GM19438 (cell line): Measurements from ENCODE around the gene ALG9.

Experiments
- ATAC-seq: cut with Tn5 transposase; IDR thresholded peaks from one replicate; pipeline ENCODE4 v1.9.1; 2021; ENCODE audit warnings: low read depth; ENCODE audit not compliant: unreplicated experiment

The ALG9 gene, protein sequence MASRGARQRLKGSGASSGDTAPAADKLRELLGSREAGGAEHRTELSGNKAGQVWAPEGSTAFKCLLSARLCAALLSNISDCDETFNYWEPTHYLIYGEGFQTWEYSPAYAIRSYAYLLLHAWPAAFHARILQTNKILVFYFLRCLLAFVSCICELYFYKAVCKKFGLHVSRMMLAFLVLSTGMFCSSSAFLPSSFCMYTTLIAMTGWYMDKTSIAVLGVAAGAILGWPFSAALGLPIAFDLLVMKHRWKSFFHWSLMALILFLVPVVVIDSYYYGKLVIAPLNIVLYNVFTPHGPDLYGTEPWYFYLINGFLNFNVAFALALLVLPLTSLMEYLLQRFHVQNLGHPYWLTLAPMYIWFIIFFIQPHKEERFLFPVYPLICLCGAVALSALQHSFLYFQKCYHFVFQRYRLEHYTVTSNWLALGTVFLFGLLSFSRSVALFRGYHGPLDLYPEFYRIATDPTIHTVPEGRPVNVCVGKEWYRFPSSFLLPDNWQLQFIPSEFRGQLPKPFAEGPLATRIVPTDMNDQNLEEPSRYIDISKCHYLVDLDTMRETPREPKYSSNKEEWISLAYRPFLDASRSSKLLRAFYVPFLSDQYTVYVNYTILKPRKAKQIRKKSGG

DNA sequence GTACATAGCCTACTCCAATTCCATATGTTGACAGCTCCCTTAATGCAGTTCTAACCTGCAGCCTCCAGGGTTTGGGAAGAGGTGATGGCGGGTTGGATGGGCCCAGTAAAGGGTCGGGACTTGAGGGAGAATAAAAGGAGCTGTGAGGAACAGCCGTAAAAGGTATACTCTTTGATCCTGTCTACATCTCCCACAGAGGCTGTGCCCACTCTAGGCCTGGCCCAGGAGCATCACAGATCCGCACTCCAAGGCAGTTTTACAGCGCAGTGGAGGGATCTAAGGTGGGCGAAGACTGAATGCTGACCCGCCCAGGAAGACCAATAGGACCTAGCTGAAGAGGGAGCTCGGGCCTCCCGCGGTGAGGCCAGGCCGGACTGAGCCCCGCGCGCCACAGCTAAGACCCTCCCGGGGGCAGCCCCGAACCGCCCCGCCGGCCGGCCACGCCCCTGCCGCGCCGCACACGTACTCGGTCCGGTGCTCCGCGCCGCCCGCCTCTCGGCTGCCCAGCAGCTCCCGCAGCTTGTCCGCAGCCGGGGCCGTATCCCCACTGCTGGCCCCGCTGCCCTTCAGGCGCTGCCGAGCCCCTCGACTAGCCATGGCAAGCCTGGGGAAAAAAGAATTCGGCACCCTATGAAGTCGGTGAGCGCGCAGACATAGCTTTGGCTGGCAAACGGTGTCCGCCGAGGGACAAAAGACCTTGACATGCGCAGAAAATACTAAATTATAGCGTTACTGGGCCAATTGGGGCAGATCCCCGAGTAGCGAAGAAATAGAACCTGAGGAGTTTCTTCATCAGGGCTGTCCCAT, at the start of gene ALG9:
Gene ALG9 (minus strand): TSS at position 696 of the 807 bp plus-strand sequence. CDS start 99 bp downstream, at position 597.
- ATAC-seq = peak; percentile 89

DNA sequence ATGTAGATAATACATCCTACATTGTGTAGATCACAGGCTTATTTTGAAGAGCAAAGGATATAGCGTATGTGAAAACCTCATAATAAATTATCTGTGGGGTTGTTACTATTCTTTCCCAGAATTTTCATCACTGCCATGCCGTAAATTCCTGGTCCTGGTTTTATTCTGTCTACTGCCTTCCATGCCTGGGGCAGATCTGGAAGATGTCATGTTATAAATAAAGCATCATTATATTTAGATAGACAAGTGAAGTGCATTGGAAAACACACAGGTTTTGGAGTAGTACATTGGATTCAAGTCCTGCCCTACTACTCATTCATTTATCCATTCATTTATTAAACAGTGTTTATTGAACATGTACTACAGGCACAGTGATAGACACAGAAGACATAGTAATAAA, 49.5 kb upstream of the ALG9 start:
- ATAC-seq = no peak

DNA sequence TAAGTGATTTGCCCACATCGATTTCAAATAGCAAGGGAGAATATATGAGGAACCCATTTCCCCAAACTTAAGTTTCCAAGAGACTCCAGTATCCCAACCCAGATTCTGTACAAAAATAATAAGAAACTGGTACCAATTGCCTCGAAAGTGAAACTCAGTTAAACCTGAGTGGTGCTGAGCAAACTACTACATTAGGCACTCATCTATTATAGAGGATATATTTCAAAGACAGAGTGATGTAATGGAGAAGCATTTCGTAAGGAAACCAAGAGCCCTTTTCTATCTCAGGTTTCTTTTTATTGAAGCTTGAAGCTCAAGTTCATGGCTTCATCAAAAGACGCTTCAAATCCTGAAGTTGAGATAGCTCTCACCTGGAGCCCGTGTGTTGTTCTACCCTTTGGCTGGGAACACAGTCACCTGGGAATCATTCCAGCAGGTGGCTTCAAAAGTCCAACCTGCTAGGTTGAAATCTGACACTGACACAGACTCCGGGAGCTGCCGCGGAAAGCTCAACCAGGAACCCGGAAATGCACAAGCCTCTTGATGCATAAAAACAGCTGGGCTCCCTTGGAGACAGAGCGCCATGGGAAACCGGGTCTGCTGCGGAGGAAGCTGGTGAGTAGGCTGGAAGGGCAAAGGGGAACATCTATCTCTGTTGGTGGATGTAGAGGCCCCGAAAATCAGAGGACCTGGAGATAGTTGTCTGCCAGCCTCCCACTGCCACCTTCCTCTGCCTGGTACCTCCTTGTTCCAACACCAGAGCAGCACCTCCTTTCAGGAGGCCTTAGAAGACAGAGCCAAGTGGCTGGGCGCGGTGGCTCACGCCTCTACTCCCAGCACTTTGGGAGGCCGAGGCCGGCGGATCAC, 47.2 kb upstream of the ALG9 start, which contains the start of gene C11orf52:
Gene C11orf52 (plus strand): TSS at position 524 of the 867 bp plus-strand sequence. CDS start 60 bp downstream, at position 584.
- ATAC-seq = no peak

DNA sequence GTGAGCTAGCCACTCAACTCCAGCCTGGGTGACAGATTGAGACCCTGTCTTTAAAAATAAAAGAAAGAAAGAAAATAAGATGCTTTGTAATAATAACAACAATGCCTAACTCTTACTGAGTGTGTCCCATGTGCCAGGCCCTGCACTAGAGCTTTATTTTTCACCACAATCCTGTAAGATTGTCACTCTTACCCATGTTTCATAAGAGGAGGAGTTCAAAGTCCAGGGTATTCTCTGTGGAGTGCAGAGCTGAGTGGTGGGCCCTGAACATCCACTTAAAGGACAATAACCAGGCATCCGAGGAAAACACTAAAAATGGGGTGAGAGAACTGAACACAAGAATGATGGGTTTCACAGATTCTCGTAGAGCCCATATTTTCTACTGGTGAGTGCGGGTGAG, 46.4 kb upstream of the ALG9 start:
- ATAC-seq = no peak

DNA sequence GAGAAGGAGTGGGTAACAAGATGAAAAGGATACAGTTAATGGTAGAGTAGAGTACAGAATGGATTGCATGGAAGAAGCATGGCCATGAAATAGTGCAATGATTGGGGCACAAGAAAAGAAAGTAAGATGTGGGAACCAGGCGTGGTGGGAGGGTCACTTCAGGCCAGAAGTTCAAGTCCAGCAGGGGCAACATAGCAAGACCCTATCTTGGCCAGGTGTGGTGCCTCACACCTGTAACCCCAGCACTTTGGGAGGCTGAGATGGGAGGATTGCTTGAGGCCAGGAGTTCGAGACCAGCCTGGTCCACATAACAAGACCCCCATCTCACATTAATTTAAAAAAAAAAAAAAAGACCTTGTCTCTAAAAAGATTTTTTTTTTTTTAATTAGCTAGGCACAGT, 45.9 kb upstream of the ALG9 start:
- ATAC-seq = no peak

DNA sequence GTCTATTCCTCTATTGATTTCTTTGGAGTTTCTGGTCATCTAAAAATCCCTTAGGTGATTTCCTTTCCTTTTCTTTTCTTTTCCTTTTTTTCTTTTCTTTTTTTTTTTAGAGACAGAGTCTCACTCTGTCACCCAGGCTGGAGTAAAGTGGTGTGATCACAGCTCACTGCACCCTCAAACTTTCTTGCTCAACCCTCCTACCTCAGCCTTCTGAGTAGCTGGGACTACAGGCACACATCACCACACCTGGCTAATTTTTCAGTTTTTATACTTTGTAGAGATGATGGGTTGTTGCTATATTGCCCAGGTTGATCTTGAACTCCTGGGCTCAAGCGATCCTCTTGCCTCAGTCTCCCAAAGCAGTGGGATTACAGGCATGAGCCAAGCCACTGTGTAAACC, 45.4 kb upstream of the ALG9 start:
- ATAC-seq = no peak

DNA sequence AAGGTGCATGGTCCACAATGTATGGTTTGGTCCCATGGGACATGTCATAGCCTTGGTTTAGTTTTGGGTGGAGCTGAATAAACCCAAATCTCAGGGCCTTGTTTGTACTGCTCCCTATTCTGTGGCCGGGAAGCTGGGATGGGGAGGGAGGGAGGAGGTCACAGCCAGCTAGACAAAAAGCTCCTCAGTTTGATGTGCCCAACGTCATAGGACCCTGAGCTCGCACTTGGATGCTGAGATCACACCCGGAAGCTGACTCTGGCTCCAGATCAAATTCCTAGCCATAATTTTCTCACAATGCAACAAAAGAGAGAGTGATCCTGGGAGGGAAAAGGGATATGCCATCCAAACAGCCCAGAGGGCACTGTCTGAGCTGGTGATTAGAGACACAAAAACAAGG, 42.6 kb upstream of the ALG9 start:
- no peak for ATAC-seq

DNA sequence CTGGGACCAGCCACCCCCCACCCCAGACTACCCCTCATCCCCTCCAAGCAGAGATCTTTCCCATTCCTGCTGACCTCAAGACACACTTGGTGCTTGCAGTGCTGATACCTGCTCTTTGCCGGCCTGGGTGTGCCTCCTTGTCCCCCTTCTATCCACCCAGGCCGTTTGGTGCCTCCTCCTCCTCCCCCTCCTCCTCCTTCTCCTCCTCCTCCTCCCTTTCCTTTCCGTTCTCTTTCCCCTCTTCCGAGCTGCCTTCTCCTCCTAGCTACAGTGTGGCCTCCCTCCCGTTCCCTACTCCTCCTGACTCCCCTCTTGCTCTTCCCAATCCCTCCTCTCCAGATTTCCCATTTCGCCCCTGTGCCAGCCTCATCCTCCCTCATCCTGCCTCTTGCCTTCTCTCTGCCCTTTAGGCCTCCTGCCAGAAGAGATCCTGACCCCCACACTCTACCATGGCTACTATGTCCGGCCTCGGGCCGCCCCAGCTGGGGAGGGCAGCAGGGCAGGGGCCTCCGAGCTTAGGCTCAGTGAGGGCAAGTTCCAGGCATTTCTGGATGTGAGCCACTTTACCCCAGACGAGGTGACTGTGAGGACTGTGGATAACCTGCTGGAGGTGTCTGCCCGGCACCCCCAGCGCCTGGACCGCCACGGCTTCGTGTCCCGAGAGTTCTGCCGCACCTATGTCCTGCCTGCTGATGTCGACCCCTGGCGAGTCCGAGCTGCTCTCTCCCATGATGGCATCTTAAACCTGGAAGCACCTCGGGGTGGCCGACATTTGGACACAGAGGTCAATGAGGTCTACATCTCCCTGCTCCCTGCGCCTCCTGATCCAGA, 41.9 kb upstream of the ALG9 start:
- no peak for ATAC-seq

DNA sequence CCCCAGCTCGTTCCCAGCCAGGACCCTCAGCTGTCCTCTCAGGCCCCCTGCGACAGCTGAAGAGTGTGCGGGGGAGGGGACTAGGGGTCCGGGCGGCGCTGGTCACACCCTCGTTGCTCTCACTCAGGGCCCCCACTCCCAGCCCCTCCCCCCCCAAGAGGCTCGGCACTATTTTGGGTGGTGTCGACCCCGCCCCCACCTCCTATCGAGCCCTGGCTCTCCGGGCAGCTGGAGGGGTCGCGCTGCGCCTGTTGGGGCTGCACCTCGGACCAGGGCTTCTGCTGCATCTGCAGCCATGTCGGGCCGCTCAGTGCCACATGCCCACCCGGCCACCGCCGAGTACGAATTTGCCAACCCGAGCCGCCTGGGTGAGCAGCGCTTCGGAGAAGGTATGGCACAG, 41.2 kb upstream of the ALG9 start, which contains the start of gene HSPB2:
Gene HSPB2 (plus strand): TSS at position 200 of the 400 bp plus-strand sequence. CDS start 96 bp downstream, at position 296.
- no peak for ATAC-seq

DNA sequence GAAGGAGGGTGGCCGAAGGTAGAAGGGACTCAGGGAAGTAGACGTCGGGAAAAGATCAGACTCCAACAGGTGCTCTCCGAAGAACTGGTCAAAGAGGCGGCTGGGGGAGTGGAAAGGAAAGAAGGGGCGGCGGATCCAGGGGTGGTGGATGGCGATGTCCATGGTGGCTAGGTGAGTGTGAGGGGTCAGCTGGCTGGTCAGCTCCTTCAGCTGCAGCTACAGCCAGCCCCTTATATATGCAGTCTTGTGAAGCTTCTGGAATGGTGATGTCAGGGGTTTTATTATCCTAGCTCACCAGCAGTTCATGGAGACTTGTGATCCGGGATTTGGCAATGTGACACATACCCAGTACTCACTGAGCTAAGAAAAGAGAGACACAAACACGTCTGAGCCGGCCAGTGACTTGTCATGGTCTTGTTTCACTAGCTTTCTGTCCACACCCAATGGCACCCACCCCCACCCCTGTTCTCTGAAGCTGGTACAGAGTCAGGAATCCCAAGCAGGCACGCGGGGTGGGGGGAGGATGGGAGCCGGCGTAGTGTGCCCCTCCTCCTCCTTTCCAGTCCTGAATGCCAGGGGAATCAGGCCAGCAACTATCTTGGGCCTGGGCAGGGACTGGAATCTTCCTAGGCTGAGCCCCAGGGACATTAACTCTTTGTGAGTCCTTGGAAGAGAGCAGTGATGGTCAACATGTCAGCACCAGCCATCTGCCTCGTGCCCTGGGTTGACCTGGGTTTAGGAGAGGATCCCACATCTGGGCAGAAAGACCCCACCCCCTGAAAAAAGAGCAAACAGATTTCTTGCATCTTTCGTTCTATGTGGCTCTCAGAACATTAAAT, 40.4 kb upstream of the ALG9 start, which contains the start of gene CRYAB:
Gene CRYAB (minus strand): TSS at position 208 of the 839 bp plus-strand sequence. CDS start 46 bp downstream, at position 162.
- no peak for ATAC-seq

DNA sequence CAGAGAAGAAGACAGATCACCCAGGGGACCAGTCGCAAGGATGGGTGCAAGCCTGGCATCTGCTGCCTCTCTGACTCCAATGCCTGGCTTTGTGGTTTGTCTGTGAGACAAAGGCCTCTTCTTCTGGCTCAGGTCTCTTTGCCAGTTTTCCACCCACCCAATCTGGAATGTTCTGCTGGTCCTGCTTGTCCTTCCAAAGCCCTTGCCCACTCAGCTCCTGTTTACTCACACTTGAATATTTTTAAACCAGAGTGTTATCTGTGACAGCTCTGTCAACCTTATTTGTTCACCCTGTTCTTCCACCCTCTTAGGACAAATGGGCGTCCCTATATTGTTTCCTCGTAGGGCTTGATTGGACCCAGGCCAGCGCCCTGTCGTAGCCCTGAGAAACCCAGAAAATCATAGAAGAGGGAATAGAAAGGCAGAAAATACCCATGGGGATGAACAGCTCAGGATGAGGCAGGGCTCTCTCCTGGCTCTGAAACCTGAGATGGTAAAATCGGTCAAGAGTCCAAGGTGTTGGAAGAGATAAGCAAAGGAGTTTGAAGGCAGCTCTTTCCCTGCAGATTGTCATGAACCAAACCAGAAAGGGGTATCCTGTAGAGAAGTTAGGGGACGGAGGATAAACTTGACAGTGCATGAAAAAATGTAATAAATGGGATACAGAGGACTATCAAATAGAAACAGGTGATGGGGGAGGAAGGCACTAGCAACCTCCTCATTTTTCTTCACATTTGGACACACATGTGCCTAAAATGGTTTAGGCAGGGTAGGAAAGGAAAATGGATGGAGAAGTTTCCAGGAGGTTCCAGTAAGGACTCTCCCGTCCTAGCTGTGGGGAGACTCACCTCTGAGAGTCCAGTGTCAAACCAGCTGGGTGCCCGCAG, 39.5 kb upstream of the ALG9 start:
- no peak for ATAC-seq

DNA sequence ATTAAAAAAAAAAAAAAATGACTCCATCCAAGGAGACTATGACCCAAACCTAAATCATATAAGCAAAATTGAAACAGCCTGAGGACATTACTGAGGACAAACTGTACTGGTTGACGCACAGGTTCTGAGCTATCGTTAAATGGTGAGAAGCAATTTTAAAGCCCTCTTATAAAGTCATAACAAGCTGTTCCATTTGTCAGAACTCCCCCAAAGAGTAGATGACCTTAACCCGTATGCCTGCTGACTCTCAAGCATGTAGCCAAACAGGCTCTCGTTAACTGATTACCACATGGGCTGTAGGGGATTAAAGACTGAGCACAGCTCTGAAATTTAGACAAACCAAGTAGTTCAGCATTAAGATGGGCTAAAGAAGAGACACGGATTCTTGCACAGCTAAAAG, 38.0 kb upstream of the ALG9 start:
- no peak for ATAC-seq

DNA sequence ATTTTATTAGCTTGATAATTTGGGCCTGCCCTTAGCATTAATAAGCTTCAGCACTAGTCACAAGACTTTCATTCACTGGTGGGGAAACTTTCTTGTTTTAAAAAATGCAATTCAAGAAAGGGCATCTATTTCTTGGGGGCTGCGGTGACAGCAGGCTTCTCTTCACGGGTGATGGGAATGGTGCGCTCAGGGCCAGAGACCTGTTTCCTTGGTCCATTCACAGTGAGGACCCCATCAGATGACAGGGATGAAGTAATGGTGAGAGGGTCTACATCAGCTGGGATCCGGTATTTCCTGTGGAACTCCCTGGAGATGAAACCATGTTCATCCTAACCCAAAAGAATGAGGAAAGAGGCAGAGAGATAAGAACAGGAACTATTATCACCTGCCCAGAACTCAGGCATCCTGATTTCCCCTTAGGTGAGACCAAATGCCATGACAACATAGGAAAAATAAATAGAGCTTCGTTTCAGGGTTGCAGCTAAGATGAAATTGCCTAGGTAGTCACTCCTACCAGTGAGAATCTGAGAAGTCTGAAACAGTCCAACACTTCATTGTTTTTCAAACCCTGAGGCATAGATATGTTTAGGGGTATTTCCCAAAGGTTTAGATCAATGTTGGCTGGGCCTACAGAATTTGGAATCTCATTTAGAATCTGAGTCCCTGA, 37.4 kb upstream of the ALG9 start:
- no peak for ATAC-seq

DNA sequence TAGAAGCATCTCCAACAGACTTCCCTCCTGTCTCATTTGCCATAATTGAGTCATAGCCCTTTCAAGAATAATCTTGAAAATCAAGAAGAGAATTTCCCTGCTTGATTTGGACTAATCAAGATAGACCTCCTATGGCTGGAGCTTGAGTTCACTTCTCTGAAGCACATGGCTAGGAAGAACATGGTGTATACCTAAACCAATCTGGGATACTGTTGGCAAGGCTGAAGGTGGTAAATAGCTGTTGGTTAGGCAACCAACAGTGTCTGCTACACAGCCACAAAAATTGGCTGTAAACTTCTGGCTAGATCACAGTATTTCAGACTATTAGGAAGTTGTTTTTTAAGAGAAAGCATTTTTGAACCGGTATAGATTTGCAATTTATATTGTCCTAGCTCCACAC, 35.3 kb upstream of the ALG9 start:
- ATAC-seq = no peak

DNA sequence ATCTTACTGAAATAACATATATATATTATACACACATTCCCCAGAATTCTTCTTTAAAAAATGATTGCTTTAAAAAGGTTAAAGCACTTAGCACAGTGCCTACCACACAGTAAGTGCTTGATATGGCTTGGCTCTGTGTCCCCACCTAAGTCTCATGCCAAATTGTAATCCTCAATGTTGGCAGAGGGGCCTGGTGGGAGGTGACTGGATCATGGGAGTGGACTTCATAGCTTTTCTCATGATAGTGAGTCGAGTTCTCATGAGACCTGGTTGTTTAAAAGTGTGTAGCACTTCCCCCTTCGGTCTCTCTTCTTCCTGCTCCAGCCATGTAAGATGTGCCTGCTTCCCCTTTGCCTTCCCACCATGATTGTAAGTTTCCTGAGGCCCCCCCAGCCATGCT, 34.0 kb upstream of the ALG9 start:
- ATAC-seq = no peak

DNA sequence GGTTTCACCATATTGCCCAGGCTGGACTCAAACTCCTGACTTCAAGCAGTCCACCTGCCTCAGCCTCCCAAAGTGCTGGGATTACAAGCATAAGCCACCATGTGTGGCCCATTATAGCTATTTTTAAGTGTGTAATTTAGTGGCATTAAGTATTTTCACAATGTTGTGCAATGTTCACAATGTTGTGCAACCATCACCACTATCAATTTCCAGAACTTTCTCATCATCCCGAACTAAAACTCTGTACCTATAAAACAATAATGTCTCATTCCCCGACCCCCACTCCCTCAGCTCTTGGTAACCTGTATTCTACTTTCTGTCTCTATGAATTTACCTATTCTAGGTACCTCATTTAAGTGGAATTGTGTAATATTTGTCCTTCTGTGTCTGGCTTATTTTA, 15.5 kb upstream of the ALG9 start:
- ATAC-seq = no peak

DNA sequence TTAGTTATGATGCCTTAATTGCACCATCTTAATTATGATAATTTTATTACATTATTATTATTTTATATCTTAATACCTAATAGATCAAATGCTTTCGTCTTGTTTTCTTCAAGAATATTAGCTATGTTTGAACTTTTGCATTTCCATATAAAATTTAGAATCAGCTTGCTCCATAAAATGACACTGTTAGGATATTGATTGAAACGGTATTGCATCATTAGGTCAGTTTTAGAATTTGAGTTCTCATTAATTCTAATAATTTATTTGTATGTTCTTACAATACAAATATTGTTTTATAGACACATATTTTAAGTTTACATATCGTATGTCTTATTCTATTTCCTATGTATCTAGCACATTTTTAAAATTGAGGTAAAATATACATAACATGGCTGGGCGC, 14.7 kb upstream of the ALG9 start:
- ATAC-seq = no peak
